Lower leg skin (tissue), 4 donors: ENCODE results near the gene HMOX1. TPM values are rescaled to one million over a fixed set of nuclear protein-coding genes. Genes with fewer than 3 reads are reported as not detected.
"Not testable (repeated sequence)": the region's sequence is repeated elsewhere in the genome, so short reads cannot be mapped to it uniquely, and the experiment has no call there.

Experiments used
- DNase-seq, 2 donors: peaks; one replicate each; pipeline ENCODE4 v3.0.0-alpha.2; 2019; ENCODE audit warnings: low spot score in 2 of 2
- H3K4me3 ChIP-seq: fragments of 200-600 bp; sonication (generic); 2 replicates; pipeline ENCODE4 v1.5.1; 2017; ENCODE audit warnings: mild to moderate bottlenecking, low read depth; ENCODE audit not compliant: poor library complexity, severe bottlenecking
- POLR2A ChIP-seq, 2 donors: fragments of 450-650 bp; IDR thresholded peaks; one replicate each; pipeline ENCODE4 v1.6.1; 2016 to 2017; ENCODE audit warnings: antibody characterized with exemption in 2 of 2, mild to moderate bottlenecking in 1 of 2, moderate library complexity in 1 of 2
- WGBS, 2 donors: methylation state at CpG; one replicate each; pipeline ENCODE4 v1.1.5; 2018; 5-methylcytosine and 5-hydroxymethylcytosine counted together
- intact Hi-C: fragments of 100-400 bp; cut with DNase I; formaldehyde crosslinking; loops from one replicate; pipeline ENCODE4 v1.15.0; 2023; ENCODE audit warnings: low total_unique reads
- total RNA-seq, 4 donors: library from RNA; depleted of rRNA; stranded (reverse); fragments of >200 nt; gene quantifications; one replicate each; pipeline ENCODE4 v1.1.0, GENCODE V29; 2016
- TF ChIP-seq, protein P1 (sequence below), 3 donors: fragments of 450-650 bp; IDR thresholded peaks; one replicate each; pipeline ENCODE4 v1.5.1; 2016; ENCODE audit warnings: antibody characterized with exemption in 3 of 3, mild to moderate bottlenecking in 3 of 3, moderate library complexity in 2 of 3

Gene HMOX1
- total RNA-seq, 4 donors from 2014 or later: 85.5 to 156 (median 112) TPM

- intact Hi-C loops: no loop called here
- WGBS, 2 donors: 80 to 91% methylated on average over 4 of the region's 4 CpGs
- TF ChIP-seq, protein P1, sequence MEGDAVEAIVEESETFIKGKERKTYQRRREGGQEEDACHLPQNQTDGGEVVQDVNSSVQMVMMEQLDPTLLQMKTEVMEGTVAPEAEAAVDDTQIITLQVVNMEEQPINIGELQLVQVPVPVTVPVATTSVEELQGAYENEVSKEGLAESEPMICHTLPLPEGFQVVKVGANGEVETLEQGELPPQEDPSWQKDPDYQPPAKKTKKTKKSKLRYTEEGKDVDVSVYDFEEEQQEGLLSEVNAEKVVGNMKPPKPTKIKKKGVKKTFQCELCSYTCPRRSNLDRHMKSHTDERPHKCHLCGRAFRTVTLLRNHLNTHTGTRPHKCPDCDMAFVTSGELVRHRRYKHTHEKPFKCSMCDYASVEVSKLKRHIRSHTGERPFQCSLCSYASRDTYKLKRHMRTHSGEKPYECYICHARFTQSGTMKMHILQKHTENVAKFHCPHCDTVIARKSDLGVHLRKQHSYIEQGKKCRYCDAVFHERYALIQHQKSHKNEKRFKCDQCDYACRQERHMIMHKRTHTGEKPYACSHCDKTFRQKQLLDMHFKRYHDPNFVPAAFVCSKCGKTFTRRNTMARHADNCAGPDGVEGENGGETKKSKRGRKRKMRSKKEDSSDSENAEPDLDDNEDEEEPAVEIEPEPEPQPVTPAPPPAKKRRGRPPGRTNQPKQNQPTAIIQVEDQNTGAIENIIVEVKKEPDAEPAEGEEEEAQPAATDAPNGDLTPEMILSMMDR (IDR thresholded peaks at IDR 0.05): no peak
- TF ChIP-seq POLR2A (IDR thresholded peaks at IDR 0.05): no peak
- DNase-seq: no peak
- H3K4me3 ChIP-seq: no peak overlapping the region
Observed at GRCh38 chr22:35354068-35354467, 26.8 kb upstream of the HMOX1 start.

DNA sequence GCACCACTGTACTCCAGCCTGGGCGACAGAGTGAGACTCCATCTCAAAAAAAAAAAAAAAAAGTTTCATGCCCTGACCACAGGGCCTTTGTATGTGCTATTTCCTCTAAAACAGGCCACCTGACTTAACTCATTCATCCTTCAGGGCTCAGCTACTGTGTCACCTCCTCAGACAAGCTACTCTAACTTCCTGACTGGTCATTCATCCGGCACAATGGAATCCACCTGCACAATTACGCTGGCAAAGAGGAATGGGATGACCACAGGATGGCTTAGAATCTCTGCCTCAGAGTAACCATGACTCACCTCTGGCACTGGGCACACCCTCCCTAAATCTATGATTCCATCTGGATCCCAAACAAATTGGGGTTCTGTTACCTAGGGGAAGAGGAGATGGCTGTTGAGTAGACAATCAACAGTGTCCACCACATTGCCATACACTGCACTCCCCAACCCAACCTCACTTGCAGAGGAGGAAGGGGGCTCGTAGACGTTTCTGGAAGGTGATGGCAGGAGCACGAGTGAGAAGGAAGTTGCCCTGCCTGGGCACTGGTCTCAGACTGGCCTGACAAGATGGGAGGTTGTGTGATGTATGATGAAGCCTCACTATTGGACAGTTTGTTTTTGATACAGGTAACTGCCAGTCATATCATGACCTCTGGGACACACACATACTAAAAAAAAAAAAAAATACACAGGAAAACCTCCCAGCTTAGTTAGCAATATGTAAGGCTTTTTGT lies 22.8 kb upstream of the HMOX1 start:
- TF ChIP-seq, protein P1 (IDR thresholded peaks at IDR 0.05): no peak
- no peak for TF ChIP-seq POLR2A (IDR thresholded peaks at IDR 0.05)
- intact Hi-C loops: no loop called here
- WGBS, 2 donors: 67 to 71% methylated on average over 6 of the region's 6 CpGs
- no peak overlapping the region for H3K4me3 ChIP-seq
- DNase-seq: no peak

- intact Hi-C loops: no loop called here
- no peak overlapping the region for H3K4me3 ChIP-seq
- 85 to 90% methylated on average over 9 of the region's 9 CpGs for WGBS, 2 donors
- TF ChIP-seq, protein P1 (IDR thresholded peaks at IDR 0.05): no peak
- no peak for TF ChIP-seq POLR2A (IDR thresholded peaks at IDR 0.05)
- no peak for DNase-seq
Observed at GRCh38 chr22:35359380-35360065, 21.4 kb upstream of the HMOX1 start.

DNA sequence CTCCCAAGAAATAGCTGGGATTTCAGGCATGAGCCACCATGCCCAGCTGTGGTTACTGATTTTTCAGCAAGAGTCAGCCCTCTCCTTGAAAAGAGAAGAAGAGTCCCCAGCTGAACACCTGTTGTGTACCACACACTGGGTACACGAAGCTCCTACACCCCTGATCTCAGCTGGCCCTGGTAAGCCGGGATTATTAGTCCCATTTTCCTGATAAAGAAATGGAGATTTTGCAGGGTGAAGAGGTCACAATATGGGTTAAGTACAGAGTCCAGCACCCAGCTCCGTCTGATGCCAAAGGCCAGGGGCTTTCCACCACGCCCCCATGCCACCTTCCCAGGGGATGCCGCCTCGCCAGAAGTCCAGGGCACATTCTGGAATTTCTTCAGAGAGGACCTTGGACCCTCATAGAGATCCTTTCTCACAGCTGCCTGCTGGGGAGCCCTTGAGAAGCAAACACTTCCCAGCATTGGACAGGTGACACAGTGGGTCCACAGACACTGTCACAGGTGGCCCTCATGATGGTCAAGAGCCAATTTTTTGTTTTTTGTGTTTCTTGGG lies 19.8 kb upstream of the HMOX1 start:
- TF ChIP-seq, protein P1 (IDR thresholded peaks at IDR 0.05): no peak
- no peak for TF ChIP-seq POLR2A (IDR thresholded peaks at IDR 0.05)
- no peak for DNase-seq
- intact Hi-C loops: no loop called here
- no peak overlapping the region for H3K4me3 ChIP-seq
- WGBS, 2 donors: 77 to 78% methylated on average over 6 of the region's 6 CpGs

DNA sequence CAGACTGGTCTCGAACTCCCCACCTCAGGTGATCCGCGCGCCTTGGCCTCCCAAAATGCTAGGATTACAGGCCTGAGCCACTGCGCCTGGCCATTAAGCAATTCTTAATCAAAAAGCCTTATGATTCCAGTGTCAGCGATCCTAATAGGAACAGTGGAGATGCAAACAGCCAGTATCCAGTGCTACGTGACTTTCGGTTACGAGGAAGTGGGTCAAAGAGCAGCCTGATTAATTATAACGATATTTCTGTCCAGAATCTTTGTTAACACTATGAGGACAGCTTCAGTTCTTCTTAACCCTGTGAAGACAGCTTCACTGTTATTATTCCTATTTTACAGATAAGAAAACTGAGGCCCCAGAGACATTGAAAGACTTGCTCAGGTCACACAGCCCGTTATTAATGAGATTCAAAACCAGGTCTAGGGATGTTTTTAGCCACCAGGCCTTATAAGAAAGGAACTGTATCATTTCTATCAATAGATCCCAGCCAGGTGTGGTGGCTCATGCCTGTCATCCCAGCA lies 17.3 kb upstream of the HMOX1 start:
- intact Hi-C loops: no loop called here
- DNase-seq: no peak
- 92 to 95% methylated on average over 11 of the region's 11 CpGs for WGBS, 2 donors
- no peak overlapping the region for H3K4me3 ChIP-seq
- TF ChIP-seq POLR2A (IDR thresholded peaks at IDR 0.05): no peak
- TF ChIP-seq, protein P1 (IDR thresholded peaks at IDR 0.05): no peak

DNA sequence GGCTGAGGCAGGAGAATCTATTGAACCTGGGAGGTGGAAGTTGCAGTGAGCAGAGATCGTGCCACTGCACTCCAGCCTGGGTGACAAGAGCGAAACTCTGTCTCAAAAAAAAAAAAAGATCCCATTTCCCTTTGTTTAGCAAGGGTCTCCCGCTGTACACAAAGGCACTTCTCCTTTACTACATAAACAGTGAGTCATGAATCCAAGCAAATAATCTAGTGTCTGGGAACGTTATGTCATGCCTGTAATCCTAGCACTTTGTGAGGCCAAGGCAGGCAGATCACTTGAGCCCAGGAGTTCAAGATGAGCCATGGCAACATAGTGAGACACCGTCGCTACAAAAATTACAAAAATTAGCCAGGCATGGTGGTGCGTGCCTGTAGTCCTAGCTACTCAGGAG lies 16.7 kb upstream of the HMOX1 start:
- H3K4me3 ChIP-seq, intact Hi-C loops, DNase-seq: not testable (repeated sequence)
- WGBS, 2 donors: 79 to 85% methylated on average over 7 of the region's 7 CpGs
